Measurements from ENCODE around the gene HNRNPA1L2.
"Not testable (repeated sequence)": the region's sequence is repeated elsewhere in the genome, so short reads cannot be mapped to it uniquely, and the experiment has no call there.

Gene HNRNPA1L2

GRCh38 chr13:52599037-52599847 lies 43.0 kb upstream of the HNRNPA1L2 start:
- DNase-seq, result no peak
- no peaks in the 10 kb centered on the region for H3K27me3 ChIP-seq (replicated peaks; ENCODE audit: insufficient read depth, low read length)
- H2AFZ ChIP-seq (ENCODE audit: low read length), result peak overlapping the region; percentile 72
- no peaks in the 10 kb centered on the region for H3K9me2 ChIP-seq (replicated peaks; ENCODE audit: insufficient read depth, low read length)
- no peaks in the 10 kb centered on the region for H3K9me3 ChIP-seq (replicated peaks; ENCODE audit: insufficient read depth, low read length)
- H3K9ac ChIP-seq (ENCODE audit: low read length), result peak overlapping the region; percentile 72
- H3K4me2 ChIP-seq (ENCODE audit: low read depth, low read length), result peak overlapping the region; percentile 71
- H4K20me1 ChIP-seq (ENCODE audit: insufficient read depth, low read length), result no peaks in the 10 kb centered on the region
- TF ChIP-seq EZH2 (optimal IDR thresholded peaks at IDR 0.05; ENCODE audit: low read depth, low read length), result no peak
- no peak for TF ChIP-seq EZH2phosphoT487 (IDR thresholded peaks at IDR 0.05; ENCODE audit: low read length)
- no peak for TF ChIP-seq CTCF (IDR thresholded peaks at IDR 0.05; ENCODE audit: low read length)
- H3F3A ChIP-seq (ENCODE audit: insufficient read depth, low read length), result no peaks in the 10 kb centered on the region
- H3K36me3 ChIP-seq (replicated peaks; ENCODE audit: insufficient read depth, low read length), result no peaks in the 10 kb centered on the region
- H3K79me2 ChIP-seq (ENCODE audit: low read length), result no peaks in the 10 kb centered on the region
- H3K27ac ChIP-seq (ENCODE audit: low read length), result no peak overlapping the region
- H3K4me1 ChIP-seq (ENCODE audit: low read length), result no peaks in the 10 kb centered on the region
- peak overlapping the region; percentile 60 for H3K4me3 ChIP-seq (ENCODE audit: low read length)

- no peaks in the 10 kb centered on the region for H3F3A ChIP-seq (ENCODE audit: insufficient read depth, low read length)
- TF ChIP-seq EZH2 (optimal IDR thresholded peaks at IDR 0.05; ENCODE audit: low read depth, low read length) (no peak), CTCF (IDR thresholded peaks at IDR 0.05; ENCODE audit: low read length) (no peak), EZH2phosphoT487 (IDR thresholded peaks at IDR 0.05; ENCODE audit: low read length) (no peak)
- no peaks in the 10 kb centered on the region for H3K4me1 ChIP-seq (ENCODE audit: low read length)
- H3K27ac ChIP-seq (ENCODE audit: low read length), result no peak overlapping the region
- no peaks in the 10 kb centered on the region for H3K27me3 ChIP-seq (replicated peaks; ENCODE audit: insufficient read depth, low read length)
- no peaks in the 10 kb centered on the region for H3K9me2 ChIP-seq (replicated peaks; ENCODE audit: insufficient read depth, low read length)
- no peaks in the 10 kb centered on the region for H3K79me2 ChIP-seq (ENCODE audit: low read length)
- peak overlapping the region; percentile 72 for H2AFZ ChIP-seq (ENCODE audit: low read length)
- H3K9ac ChIP-seq (ENCODE audit: low read length), result peak overlapping the region; percentile 72
- H3K36me3 ChIP-seq (replicated peaks; ENCODE audit: insufficient read depth, low read length), result no peaks in the 10 kb centered on the region
- no peaks in the 10 kb centered on the region for H4K20me1 ChIP-seq (ENCODE audit: insufficient read depth, low read length)
- peak overlapping the region; percentile 71 for H3K4me2 ChIP-seq (ENCODE audit: low read depth, low read length)
- H3K9me3 ChIP-seq (replicated peaks; ENCODE audit: insufficient read depth, low read length), result no peaks in the 10 kb centered on the region
- DNase-seq, result peak; percentile 22
- H3K4me3 ChIP-seq (ENCODE audit: low read length), result peak overlapping the region; percentile 60
Measured at GRCh38 chr13:52599848-52600603, 42.2 kb upstream of the HNRNPA1L2 start.

- DNase-seq, result no peak
- Histone ChIP-seq H2AFZ (ENCODE audit: low read length) (no peak overlapping the region), H3K27ac (ENCODE audit: low read length) (no peak overlapping the region), H3K9me3 (replicated peaks; ENCODE audit: insufficient read depth, low read length) (no peaks in the 10 kb centered on the region), H3K9me2 (replicated peaks; ENCODE audit: insufficient read depth, low read length) (no peaks in the 10 kb centered on the region), H4K20me1 (ENCODE audit: insufficient read depth, low read length) (no peaks in the 10 kb centered on the region), H3K4me2 (ENCODE audit: low read depth, low read length) (no peak overlapping the region), H3K4me3 (ENCODE audit: low read length) (no peak overlapping the region; the same call in 1 of the 2 replicates), H3K4me1 (ENCODE audit: low read length) (no peaks in the 10 kb centered on the region), H3F3A (ENCODE audit: insufficient read depth, low read length) (no peaks in the 10 kb centered on the region), H3K27me3 (replicated peaks; ENCODE audit: insufficient read depth, low read length) (no peaks in the 10 kb centered on the region), H3K79me2 (ENCODE audit: low read length) (no peaks in the 10 kb centered on the region), H3K9ac (ENCODE audit: low read length) (no peak overlapping the region), H3K36me3 (replicated peaks; ENCODE audit: insufficient read depth, low read length) (no peaks in the 10 kb centered on the region)
- no peak for TF ChIP-seq CTCF (IDR thresholded peaks at IDR 0.05; ENCODE audit: low read length)
- TF ChIP-seq EZH2phosphoT487 (IDR thresholded peaks at IDR 0.05; ENCODE audit: low read length), result no peak
- no peak for TF ChIP-seq EZH2 (optimal IDR thresholded peaks at IDR 0.05; ENCODE audit: low read depth, low read length)
Measured at GRCh38 chr13:52600666-52601065, 41.6 kb upstream of the HNRNPA1L2 start.

GRCh38 chr13:52603316-52603715 lies 38.9 kb upstream of the HNRNPA1L2 start:
- H3F3A ChIP-seq (ENCODE audit: insufficient read depth, low read length); H3K27ac ChIP-seq (ENCODE audit: low read length); H3K36me3 ChIP-seq (replicated peaks; ENCODE audit: insufficient read depth, low read length); H3K27me3 ChIP-seq (replicated peaks; ENCODE audit: insufficient read depth, low read length); H3K4me3 ChIP-seq (ENCODE audit: low read length); H2AFZ ChIP-seq (ENCODE audit: low read length); H3K4me2 ChIP-seq (ENCODE audit: low read depth, low read length); H3K9ac ChIP-seq (ENCODE audit: low read length); H3K4me1 ChIP-seq (ENCODE audit: low read length); DNase-seq; H4K20me1 ChIP-seq (ENCODE audit: insufficient read depth, low read length); H3K9me3 ChIP-seq (replicated peaks; ENCODE audit: insufficient read depth, low read length); H3K79me2 ChIP-seq (ENCODE audit: low read length); H3K9me2 ChIP-seq (replicated peaks; ENCODE audit: insufficient read depth, low read length): not testable (repeated sequence)

GRCh38 chr13:52606126-52606525 lies 36.1 kb upstream of the HNRNPA1L2 start:
- H3K27me3 ChIP-seq (replicated peaks; ENCODE audit: insufficient read depth, low read length); H3K4me1 ChIP-seq (ENCODE audit: low read length); H3K4me3 ChIP-seq (ENCODE audit: low read length); H3K9me3 ChIP-seq (replicated peaks; ENCODE audit: insufficient read depth, low read length); H3F3A ChIP-seq (ENCODE audit: insufficient read depth, low read length); H3K9ac ChIP-seq (ENCODE audit: low read length); H3K27ac ChIP-seq (ENCODE audit: low read length); H3K36me3 ChIP-seq (replicated peaks; ENCODE audit: insufficient read depth, low read length); H2AFZ ChIP-seq (ENCODE audit: low read length); DNase-seq; H3K79me2 ChIP-seq (ENCODE audit: low read length); H4K20me1 ChIP-seq (ENCODE audit: insufficient read depth, low read length); H3K9me2 ChIP-seq (replicated peaks; ENCODE audit: insufficient read depth, low read length); H3K4me2 ChIP-seq (ENCODE audit: low read depth, low read length): not testable (repeated sequence)

All from MM.1S (cell line).